OCI-LY7 (cell line): ENCODE results near the gene KIF11.

Experiments used
- EZH2phosphoT487 ChIP-seq: fragments of 200-600 bp; sonication (generic); IDR thresholded peaks from 2 replicates; pipeline ENCODE4 v1.6.1; 2018; ENCODE audit warnings: low read depth, borderline replicate concordance, mild to moderate bottlenecking, mixed run types, antibody characterized with exemption, low read length, moderate library complexity, mixed read lengths
- TF ChIP-seq, protein P1 (sequence below): fragments of 200-600 bp; sonication (generic); conservative IDR thresholded peaks from 2 replicates; pipeline ENCODE4 v1.5.1; 2014; ENCODE audit warnings: mild to moderate bottlenecking, antibody characterized with exemption, low read length, moderate library complexity, mixed read lengths

GRCh38 chr10:92571649-92572048 is 21.3 kb upstream of the KIF11 start:
- TF ChIP-seq, protein P1, sequence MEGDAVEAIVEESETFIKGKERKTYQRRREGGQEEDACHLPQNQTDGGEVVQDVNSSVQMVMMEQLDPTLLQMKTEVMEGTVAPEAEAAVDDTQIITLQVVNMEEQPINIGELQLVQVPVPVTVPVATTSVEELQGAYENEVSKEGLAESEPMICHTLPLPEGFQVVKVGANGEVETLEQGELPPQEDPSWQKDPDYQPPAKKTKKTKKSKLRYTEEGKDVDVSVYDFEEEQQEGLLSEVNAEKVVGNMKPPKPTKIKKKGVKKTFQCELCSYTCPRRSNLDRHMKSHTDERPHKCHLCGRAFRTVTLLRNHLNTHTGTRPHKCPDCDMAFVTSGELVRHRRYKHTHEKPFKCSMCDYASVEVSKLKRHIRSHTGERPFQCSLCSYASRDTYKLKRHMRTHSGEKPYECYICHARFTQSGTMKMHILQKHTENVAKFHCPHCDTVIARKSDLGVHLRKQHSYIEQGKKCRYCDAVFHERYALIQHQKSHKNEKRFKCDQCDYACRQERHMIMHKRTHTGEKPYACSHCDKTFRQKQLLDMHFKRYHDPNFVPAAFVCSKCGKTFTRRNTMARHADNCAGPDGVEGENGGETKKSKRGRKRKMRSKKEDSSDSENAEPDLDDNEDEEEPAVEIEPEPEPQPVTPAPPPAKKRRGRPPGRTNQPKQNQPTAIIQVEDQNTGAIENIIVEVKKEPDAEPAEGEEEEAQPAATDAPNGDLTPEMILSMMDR: no peak
- TF ChIP-seq EZH2phosphoT487: no peak
